Measurements from ENCODE around the gene C21orf58.
A peak's percentile ranks its signal among the peaks of the same experiment; 100 is the strongest.

The C21orf58 gene

DNA sequence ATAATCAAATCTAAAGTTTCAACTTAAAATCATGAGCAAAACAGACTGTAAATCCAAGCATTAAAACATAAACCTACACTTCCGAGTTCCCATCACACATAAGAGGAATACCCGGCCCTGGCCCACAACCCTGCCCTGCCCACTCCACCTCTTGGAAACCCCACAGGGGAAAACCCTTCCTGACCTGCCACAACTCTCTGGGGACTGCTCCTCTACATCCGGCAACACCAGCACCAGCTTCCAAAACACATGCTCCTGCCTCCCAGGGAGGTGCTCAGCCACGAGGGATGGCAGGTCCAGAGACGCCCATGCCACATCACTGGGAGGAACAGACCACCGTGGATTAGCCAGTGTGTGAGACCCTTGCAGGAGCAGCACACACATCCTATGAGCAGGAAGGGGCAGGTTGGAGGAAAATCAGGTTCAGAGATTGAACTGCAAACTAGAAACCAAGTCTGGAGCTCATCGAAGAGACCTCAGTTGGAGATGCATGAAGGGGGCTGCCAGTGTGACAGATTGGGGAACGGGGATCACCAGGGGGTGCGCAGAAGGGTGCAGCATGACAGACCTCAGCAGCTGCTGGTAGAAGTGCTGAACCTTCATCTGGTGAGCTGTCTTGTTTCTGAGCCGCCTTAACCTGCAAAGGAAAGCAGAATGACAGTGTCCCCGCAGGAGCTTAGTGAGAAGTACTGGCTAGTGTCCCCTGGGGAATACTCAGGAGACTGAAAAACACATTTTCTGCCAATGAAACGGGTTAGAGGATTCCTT is 69.3 kb downstream of the C21orf58 start:
- no peak for DNase-seq

DNA sequence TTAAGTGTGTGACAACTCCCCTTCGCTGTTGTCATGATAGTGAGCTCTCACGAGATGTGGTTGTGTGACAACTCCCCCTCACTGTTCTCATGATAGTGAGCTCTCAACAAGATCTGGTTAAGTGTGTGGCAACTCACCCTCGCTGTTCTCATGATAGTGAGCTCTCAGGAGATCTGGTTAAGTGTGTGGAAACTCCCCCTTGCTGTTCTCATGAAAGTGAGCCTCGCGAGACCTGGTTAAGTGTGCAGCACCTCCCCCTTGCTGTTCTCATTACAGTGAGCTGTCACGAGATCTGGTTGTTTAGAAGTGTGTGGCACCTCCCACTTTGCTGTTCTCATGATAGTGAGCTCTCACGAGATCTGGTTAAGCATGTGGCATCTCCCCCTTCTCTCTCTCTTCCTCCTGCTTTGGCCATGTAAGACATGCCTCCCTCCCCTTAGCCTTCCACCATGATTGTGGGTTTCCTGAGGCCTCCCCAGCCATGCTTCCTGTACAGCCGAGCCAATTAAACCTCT is 70.0 kb downstream of the C21orf58 start:
- peak; percentile 75 to 85 for DNase-seq

DNA sequence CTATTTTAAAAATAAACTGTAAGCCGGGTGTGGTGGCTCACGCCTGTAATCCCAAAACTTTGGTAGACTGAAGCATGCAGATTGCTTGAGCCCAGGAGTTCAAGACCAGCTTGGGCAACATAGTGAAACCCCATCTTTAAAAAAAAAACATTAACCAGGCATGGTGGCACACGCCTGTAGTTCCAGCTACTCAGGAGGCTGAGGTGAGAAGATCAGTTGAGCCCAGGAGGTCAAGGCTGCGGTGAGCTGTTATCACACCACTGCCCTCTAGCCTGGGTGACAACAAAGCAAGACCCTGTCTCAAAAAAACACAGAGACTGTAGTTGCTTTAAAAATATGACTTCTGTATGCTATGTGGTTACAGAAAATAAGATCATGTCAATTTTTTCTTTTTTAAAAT is 70.8 kb downstream of the C21orf58 start:
- DNase-seq: no peak

Data from Kasumi-1 (cell line).